Stimulated activated CD8-positive, alpha-beta memory T cell treated with anti-CD3 and anti-CD28 coated beads, Interleukin-4, amount 100 ng/mL, for 1 hour (primary cell): ENCODE measurements around the gene FRZB.

ENCODE experiments used
- DNase-seq, 2 donors: peaks; one replicate each; pipeline ENCODE4 v3.0.0-alpha.2; 2020; ENCODE audit warnings: low read depth in 2 of 2, low spot score in 1 of 2

Gene FRZB

GRCh38 chr2:182845794-182846417, 20.5 kb downstream of the FRZB start:
- DNase-seq, result no peak

GRCh38 chr2:182836451-182836850, 30.0 kb downstream of the FRZB start:
- no peak for DNase-seq

- DNase-seq, result no peak
Observed at GRCh38 chr2:182834293-182834692, 32.1 kb downstream of the FRZB start.

GRCh38 chr2:182833084-182833854, 33.2 kb downstream of the FRZB start:
- DNase-seq, result no peak

- DNase-seq, result no peak
Observed at GRCh38 chr2:182831921-182832320, 34.5 kb downstream of the FRZB start.

GRCh38 chr2:182831101-182831500, 35.3 kb downstream of the FRZB start:
- no peak for DNase-seq

- no peak for DNase-seq
Observed at GRCh38 chr2:182827182-182827879, 39.1 kb downstream of the FRZB start.

GRCh38 chr2:182826496-182826895, 39.9 kb downstream of the FRZB start:
- no peak for DNase-seq

- DNase-seq, result no peak
Observed at GRCh38 chr2:182826064-182826463, 40.4 kb downstream of the FRZB start.

- DNase-seq, result no peak
Observed at GRCh38 chr2:182824767-182825158, 41.7 kb downstream of the FRZB start.

GRCh38 chr2:182824056-182824766, 42.2 kb downstream of the FRZB start:
- no peak for DNase-seq

- no peak for DNase-seq
Observed at GRCh38 chr2:182822733-182823132, 43.7 kb downstream of the FRZB start.

- no peak for DNase-seq
Observed at GRCh38 chr2:182821182-182821581, 45.3 kb downstream of the FRZB start.

- no peak for DNase-seq
Observed at GRCh38 chr2:182819412-182819811, 47.0 kb downstream of the FRZB start.

- no peak for DNase-seq
Observed at GRCh38 chr2:182818925-182819324, 47.5 kb downstream of the FRZB start.

- DNase-seq, result no peak
Observed at GRCh38 chr2:182818501-182818900, 47.9 kb downstream of the FRZB start.

- DNase-seq, result no peak
Observed at GRCh38 chr2:182817558-182817957, 48.9 kb downstream of the FRZB start.

GRCh38 chr2:182816866-182817265, 49.6 kb downstream of the FRZB start:
- DNase-seq, result no peak

GRCh38 chr2:182814804-182815203, 51.6 kb downstream of the FRZB start:
- no peak for DNase-seq

GRCh38 chr2:182814380-182814779, 52.1 kb downstream of the FRZB start:
- DNase-seq, result no peak

- no peak for DNase-seq
Observed at GRCh38 chr2:182810087-182810486, 56.4 kb downstream of the FRZB start.

GRCh38 chr2:182807319-182807718, 59.1 kb downstream of the FRZB start:
- no peak for DNase-seq
